Measurements from ENCODE around the gene PHRF1. TPM values are rescaled to one million over a fixed set of nuclear protein-coding genes. Genes with fewer than 3 reads are reported as not detected.

Gene PHRF1
- total RNA-seq, 1 experiment from 2014 or later: 48.9 TPM

GRCh38 chr11:615504-616319, 39.4 kb downstream of the PHRF1 start, which contains the start of gene IRF7:
Gene IRF7, minus strand, starts transcription at chr11:615950. Its CDS starts 586 bp downstream, at chr11:615364.
- Histone ChIP-seq H4K5ac (ENCODE audit: insufficient read length, low read depth, low read length) (no peak within 1 kb of the TSS), H3K18ac (ENCODE audit: insufficient read length, low read depth, low read length) (peak within 1 kb of the TSS; percentile 66), H3T11ph (ENCODE audit: low read length) (no peak within 1 kb of the TSS), H3K4me1 (ENCODE audit: insufficient read depth, low read length) (no peaks in the 10 kb centered on the region), H2BK120ac (ENCODE audit: low read depth, low read length, poor library complexity, severe bottlenecking) (no peak within 1 kb of the TSS), H3K4ac (ENCODE audit: low read depth, low read length) (no peak within 1 kb of the TSS), H4K20me1 (ENCODE audit: control insufficient read depth, insufficient read depth, insufficient read length) (no peaks in the 10 kb centered on the region), H3K79me1 (ENCODE audit: insufficient read depth, low read depth, low read length, poor library complexity, severe bottlenecking) (no peaks in the 10 kb centered on the region), H4K8ac (replicated peaks; ENCODE audit: insufficient read length, low read depth, low read length) (no peak within 1 kb of the TSS), H3K4me2 (ENCODE audit: insufficient read depth, insufficient read length, low read length) (peak within 1 kb of the TSS; percentile 35), H2BK5ac (ENCODE audit: insufficient read length, low read length) (no peak within 1 kb of the TSS), H2BK20ac (ENCODE audit: low read depth, low read length, poor library complexity, severe bottlenecking) (no peak within 1 kb of the TSS), H4K91ac (ENCODE audit: insufficient read length, low read depth, low read length) (no peak within 1 kb of the TSS), H3K23ac (ENCODE audit: insufficient read length, low read depth, low read length) (no peak within 1 kb of the TSS), H2AK5ac (ENCODE audit: insufficient read length, low read length) (no peak within 1 kb of the TSS), H3K14ac (ENCODE audit: insufficient read depth, low read length) (peak within 1 kb of the TSS; percentile 89), H2BK15ac (ENCODE audit: low read depth, low read length) (no peak within 1 kb of the TSS), H3K56ac (ENCODE audit: insufficient read length, low read depth, low read length) (no peak within 1 kb of the TSS), H3K23me2 (ENCODE audit: insufficient read length, low read depth, low read length, poor library complexity, severe bottlenecking) (peaks cover 4% of the 10 kb centered on the region), H3K27me3 (ENCODE audit: insufficient read depth, low read length) (no peaks in the 10 kb centered on the region), H3K27ac (ENCODE audit: insufficient read length, low read depth, low read length) (no peak within 1 kb of the TSS), H2BK12ac (ENCODE audit: insufficient read length, low read depth, low read length) (no peak within 1 kb of the TSS), H3K79me2 (ENCODE audit: insufficient read depth, low read length) (no peaks in the 10 kb centered on the region), H3K9ac (ENCODE audit: extremely low read depth, insufficient read length, low read length) (no peak within 1 kb of the TSS), H2AFZ (ENCODE audit: low read length) (no peak within 1 kb of the TSS), H3K9me3 (ENCODE audit: control insufficient read depth, low read depth, low read length) (no peaks in the 10 kb centered on the region)
- H3K27me3 Mint-ChIP-seq (ENCODE audit: low read depth): no peaks in the 10 kb centered on the region
- no peaks in the 10 kb centered on the region for H3K9me3 Mint-ChIP-seq
- TF ChIP-seq, protein P1, sequence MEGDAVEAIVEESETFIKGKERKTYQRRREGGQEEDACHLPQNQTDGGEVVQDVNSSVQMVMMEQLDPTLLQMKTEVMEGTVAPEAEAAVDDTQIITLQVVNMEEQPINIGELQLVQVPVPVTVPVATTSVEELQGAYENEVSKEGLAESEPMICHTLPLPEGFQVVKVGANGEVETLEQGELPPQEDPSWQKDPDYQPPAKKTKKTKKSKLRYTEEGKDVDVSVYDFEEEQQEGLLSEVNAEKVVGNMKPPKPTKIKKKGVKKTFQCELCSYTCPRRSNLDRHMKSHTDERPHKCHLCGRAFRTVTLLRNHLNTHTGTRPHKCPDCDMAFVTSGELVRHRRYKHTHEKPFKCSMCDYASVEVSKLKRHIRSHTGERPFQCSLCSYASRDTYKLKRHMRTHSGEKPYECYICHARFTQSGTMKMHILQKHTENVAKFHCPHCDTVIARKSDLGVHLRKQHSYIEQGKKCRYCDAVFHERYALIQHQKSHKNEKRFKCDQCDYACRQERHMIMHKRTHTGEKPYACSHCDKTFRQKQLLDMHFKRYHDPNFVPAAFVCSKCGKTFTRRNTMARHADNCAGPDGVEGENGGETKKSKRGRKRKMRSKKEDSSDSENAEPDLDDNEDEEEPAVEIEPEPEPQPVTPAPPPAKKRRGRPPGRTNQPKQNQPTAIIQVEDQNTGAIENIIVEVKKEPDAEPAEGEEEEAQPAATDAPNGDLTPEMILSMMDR (conservative IDR thresholded peaks at IDR 0.05): no peak
- no CpG with 5 or more reads among the region's 66 CpGs for WGBS (ENCODE audit: extremely low coverage, insufficient read length, low lambda C conversion rate)
- H3K36me3 Mint-ChIP-seq (ENCODE audit: insufficient read depth in 1 of 3, low read depth in 3 of 3): peaks cover 3 to 21% (median 19%) of the 10 kb centered on the region in 3 experiments; a peak in 6 of 7 replicates
- peak within 1 kb of the TSS; percentile 44 to 94 (median 89); a peak in 4 of 7 replicates for H3K27ac Mint-ChIP-seq
- peak; percentile 91 for DNase-seq
- peaks cover 4 to 6% of the 10 kb centered on the region in 2 experiments; a peak in 3 of 4 replicates for H3K4me1 Mint-ChIP-seq
- peak within 1 kb of the TSS; percentile 73 to 82 for H3K4me3 Mint-ChIP-seq
